ENCODE data around the gene HDLBP.

The HDLBP gene

DNA sequence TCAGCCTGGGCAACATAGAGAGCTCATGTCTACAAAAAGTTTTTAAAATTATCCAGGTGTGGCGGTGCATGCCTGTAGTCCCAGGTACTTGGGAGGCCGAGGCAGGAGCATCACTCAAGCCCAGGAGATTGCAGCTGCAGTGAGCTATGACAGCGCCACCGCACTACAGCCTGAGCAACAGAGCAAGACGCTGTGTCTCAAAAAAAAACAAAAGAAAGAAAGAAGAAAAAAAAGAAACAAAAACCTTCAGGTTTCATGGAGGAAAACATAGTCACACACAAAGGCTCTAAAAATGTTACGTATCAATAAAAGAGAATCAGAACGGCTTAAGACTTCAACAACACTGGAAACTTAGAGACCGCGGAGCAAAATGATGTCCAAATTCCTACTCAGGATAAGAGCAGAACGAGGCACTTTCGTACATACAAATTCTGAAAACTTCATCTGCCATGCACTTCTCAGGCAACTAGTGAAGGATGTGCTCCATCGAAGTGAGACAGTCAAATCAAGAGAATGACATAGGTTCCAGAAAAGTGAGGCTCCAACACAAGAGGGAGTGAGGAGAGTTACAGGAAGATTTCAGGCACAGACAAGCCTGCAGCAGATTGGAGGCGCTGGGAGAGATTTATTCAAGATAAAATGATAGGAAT is 4.4 kb downstream of the HDLBP start:
- Histone ChIP-seq H3K4me1 (no peaks in the 10 kb centered on the region), H3K9me3 (no peaks in the 10 kb centered on the region), H3K27me3 (no peaks in the 10 kb centered on the region), H3K4me3 (ENCODE audit: low read depth, low read length) (no peak overlapping the region), H3K36me3 (peaks cover 2% of the 10 kb centered on the region; the same call in 1 of the 2 replicates)
- TF ChIP-seq, protein P1, sequence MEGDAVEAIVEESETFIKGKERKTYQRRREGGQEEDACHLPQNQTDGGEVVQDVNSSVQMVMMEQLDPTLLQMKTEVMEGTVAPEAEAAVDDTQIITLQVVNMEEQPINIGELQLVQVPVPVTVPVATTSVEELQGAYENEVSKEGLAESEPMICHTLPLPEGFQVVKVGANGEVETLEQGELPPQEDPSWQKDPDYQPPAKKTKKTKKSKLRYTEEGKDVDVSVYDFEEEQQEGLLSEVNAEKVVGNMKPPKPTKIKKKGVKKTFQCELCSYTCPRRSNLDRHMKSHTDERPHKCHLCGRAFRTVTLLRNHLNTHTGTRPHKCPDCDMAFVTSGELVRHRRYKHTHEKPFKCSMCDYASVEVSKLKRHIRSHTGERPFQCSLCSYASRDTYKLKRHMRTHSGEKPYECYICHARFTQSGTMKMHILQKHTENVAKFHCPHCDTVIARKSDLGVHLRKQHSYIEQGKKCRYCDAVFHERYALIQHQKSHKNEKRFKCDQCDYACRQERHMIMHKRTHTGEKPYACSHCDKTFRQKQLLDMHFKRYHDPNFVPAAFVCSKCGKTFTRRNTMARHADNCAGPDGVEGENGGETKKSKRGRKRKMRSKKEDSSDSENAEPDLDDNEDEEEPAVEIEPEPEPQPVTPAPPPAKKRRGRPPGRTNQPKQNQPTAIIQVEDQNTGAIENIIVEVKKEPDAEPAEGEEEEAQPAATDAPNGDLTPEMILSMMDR (IDR thresholded peaks at IDR 0.05; ENCODE audit: low read depth, low read length), result no peak
- DNase-seq, result no peak

DNA sequence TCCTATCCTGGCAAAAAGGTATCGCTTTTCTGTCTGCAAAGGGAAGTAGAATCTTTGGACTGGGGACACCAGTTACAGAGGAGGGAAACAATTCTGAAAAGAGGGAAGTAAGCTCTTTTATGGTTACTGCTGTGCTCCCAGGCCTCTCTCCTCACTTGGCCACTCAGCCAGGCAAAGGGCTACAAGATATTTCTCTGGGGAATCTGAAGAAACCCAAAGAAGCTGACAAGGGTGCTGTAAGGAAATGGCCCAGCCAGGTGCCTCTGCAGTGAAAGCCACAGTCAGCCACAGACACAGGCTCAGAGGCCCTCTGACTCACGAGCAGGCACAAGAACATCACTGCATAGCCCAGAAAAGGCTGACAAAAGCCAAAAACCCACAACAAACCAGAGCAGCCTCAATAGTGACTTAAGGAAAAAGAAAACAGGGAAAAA is 5.8 kb downstream of the HDLBP start:
- DNase-seq, result no peak
- no peaks in the 10 kb centered on the region for H3K9me3 ChIP-seq
- H3K4me3 ChIP-seq (ENCODE audit: low read depth, low read length), result no peak overlapping the region
- H3K36me3 ChIP-seq, result peaks cover 2% of the 10 kb centered on the region; the same call in 1 of the 2 replicates
- H3K27me3 ChIP-seq, result no peaks in the 10 kb centered on the region
- TF ChIP-seq, protein P1 (IDR thresholded peaks at IDR 0.05; ENCODE audit: low read depth, low read length), result no peak
- H3K4me1 ChIP-seq, result no peaks in the 10 kb centered on the region

DNA sequence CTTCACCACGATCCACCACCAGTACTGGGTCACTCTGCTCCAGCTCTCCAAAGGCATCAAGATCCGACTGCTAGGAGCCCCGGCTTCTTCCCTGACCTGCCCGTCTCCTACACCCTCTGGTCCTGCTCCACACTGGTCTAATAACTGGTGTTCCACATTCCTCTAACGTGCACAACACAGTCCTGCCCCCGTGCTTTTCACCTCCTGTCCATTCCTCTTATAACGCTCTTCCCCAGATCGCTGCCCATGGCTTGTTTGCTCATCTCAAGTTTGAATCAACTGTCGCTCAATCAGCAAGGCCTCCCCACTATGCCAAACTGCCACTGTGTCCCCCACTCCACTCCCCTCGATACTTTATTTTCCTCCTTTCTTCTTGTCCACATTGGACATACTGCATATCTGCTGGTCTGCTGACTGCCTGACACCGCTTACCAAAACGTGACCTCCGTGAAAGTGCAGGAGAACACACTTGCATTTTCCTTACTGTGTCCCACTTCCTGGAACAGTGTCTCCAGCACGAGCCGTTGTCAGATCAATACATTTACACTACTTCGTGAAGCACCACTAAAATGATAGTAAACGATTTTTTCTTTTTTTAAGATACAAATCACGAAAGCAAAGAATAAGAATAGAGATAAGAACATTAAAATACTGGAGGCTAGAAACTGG is 6.5 kb downstream of the HDLBP start:
- Histone ChIP-seq H3K9me3 (no peaks in the 10 kb centered on the region), H3K4me3 (ENCODE audit: low read depth, low read length) (no peak overlapping the region), H3K36me3 (peaks cover 2% of the 10 kb centered on the region; the same call in 1 of the 2 replicates), H3K4me1 (no peaks in the 10 kb centered on the region), H3K27me3 (no peaks in the 10 kb centered on the region)
- DNase-seq, result no peak
- TF ChIP-seq, protein P1 (IDR thresholded peaks at IDR 0.05; ENCODE audit: low read depth, low read length), result no peak

GRCh38 chr2:241308267-241308666 is 7.2 kb downstream of the HDLBP start:
- Histone ChIP-seq H3K4me1 (peaks cover 4% of the 10 kb centered on the region), H3K9me3 (no peaks in the 10 kb centered on the region), H3K36me3 (peaks cover 2% of the 10 kb centered on the region; the same call in 1 of the 2 replicates), H3K27me3 (no peaks in the 10 kb centered on the region), H3K4me3 (ENCODE audit: low read depth, low read length) (no peak overlapping the region)
- DNase-seq, result no peak
- TF ChIP-seq, protein P1 (IDR thresholded peaks at IDR 0.05; ENCODE audit: low read depth, low read length), result no peak

DNA sequence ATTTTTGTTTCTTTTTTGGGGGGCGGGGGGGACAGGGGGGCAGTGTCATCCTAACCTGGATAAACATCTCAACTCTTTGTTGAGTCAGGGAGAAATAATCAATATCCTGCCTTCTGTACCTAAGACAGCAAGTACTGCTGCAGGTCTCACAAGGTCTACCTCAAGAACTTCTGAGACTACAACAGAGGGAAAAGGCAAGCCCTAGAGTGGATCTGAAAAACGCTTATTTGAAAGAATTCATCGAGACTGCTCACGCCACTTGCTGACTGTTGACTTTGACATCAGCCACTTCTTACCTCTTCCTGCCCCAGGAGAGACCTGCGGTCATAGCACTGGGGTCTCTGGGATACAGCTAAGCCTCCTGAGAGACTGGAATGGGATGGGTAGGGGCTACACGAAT is 8.4 kb downstream of the HDLBP start:
- Histone ChIP-seq H3K4me3 (ENCODE audit: low read depth, low read length) (no peak overlapping the region), H3K4me1 (peaks cover 8% of the 10 kb centered on the region), H3K9me3 (no peaks in the 10 kb centered on the region), H3K27me3 (no peaks in the 10 kb centered on the region), H3K36me3 (peaks cover 2% of the 10 kb centered on the region; the same call in 1 of the 2 replicates)
- DNase-seq, result no peak
- TF ChIP-seq, protein P1 (IDR thresholded peaks at IDR 0.05; ENCODE audit: low read depth, low read length), result no peak
